ENCODE results near the gene WNT10A.

The WNT10A gene

GRCh38 chr2:218894880-218895157, 14.2 kb downstream of the WNT10A start:
- H3K27ac ChIP-seq = no peak overlapping the region
- TF ChIP-seq CTCF (IDR thresholded peaks at IDR 0.05) (no peak), ZFX (IDR thresholded peaks at IDR 0.05; ENCODE audit: borderline replicate concordance) (no peak)

GRCh38 chr2:218895326-218895725, 14.7 kb downstream of the WNT10A start:
- TF ChIP-seq CTCF (IDR thresholded peaks at IDR 0.05) (no peak), ZFX (IDR thresholded peaks at IDR 0.05; ENCODE audit: borderline replicate concordance) (no peak)
- no peak overlapping the region for H3K27ac ChIP-seq

GRCh38 chr2:218895759-218896500, 15.3 kb downstream of the WNT10A start:
- no peak overlapping the region for H3K27ac ChIP-seq
- no peak for TF ChIP-seq ZFX (IDR thresholded peaks at IDR 0.05; ENCODE audit: borderline replicate concordance)
- no peak for TF ChIP-seq CTCF (IDR thresholded peaks at IDR 0.05)

GRCh38 chr2:218896501-218897393, 16.1 kb downstream of the WNT10A start:
- no peak overlapping the region for H3K27ac ChIP-seq

GRCh38 chr2:218897394-218898108, 16.9 kb downstream of the WNT10A start:
- TF ChIP-seq ZFX (IDR thresholded peaks at IDR 0.05; ENCODE audit: borderline replicate concordance) (no peak), CTCF (IDR thresholded peaks at IDR 0.05) (no peak)
- no peak overlapping the region for H3K27ac ChIP-seq

More at GRCh38 chr2:218896501-218897393, 16.1 kb downstream of the WNT10A start:
- no peak for TF ChIP-seq CTCF (IDR thresholded peaks at IDR 0.05)
- no peak for TF ChIP-seq ZFX (IDR thresholded peaks at IDR 0.05; ENCODE audit: borderline replicate concordance)

- no peak overlapping the region for H3K27ac ChIP-seq
- TF ChIP-seq CTCF (IDR thresholded peaks at IDR 0.05) = peak; percentile 98
- TF ChIP-seq ZFX (IDR thresholded peaks at IDR 0.05; ENCODE audit: borderline replicate concordance) = no peak
These were observed 17.6 kb downstream of the WNT10A start for GRCh38 chr2:218898109-218898878.

Measured in 22Rv1 (cell line).